HK-2 (cell line): ENCODE data around the gene MACROD1.

Experiments
- DNase-seq: peaks from one replicate; pipeline ENCODE4 v3.0.0-alpha.2; 2018; ENCODE audit not compliant: unreplicated experiment

The MACROD1 gene

GRCh38 chr11:64131683-64132190 lies 34.2 kb downstream of the MACROD1 start:
- DNase-seq = no peak

GRCh38 chr11:64130618-64131017 lies 35.3 kb downstream of the MACROD1 start:
- no peak for DNase-seq

GRCh38 chr11:64129403-64129802 lies 36.5 kb downstream of the MACROD1 start:
- no peak for DNase-seq

GRCh38 chr11:64128255-64129006 lies 37.5 kb downstream of the MACROD1 start:
- no peak for DNase-seq

- DNase-seq = no peak
Measured at GRCh38 chr11:64127267-64128072, 38.4 kb downstream of the MACROD1 start.

- no peak for DNase-seq
Measured at GRCh38 chr11:64126796-64127195, 39.1 kb downstream of the MACROD1 start.

GRCh38 chr11:64126371-64126770 lies 39.5 kb downstream of the MACROD1 start:
- no peak for DNase-seq

GRCh38 chr11:64125676-64126075 lies 40.2 kb downstream of the MACROD1 start:
- DNase-seq = no peak

- no peak for DNase-seq
Measured at GRCh38 chr11:64124147-64124546, 41.8 kb downstream of the MACROD1 start.

GRCh38 chr11:64123679-64124078 lies 42.2 kb downstream of the MACROD1 start:
- DNase-seq = no peak

GRCh38 chr11:64122411-64123410 lies 43.2 kb downstream of the MACROD1 start:
- DNase-seq = no peak

GRCh38 chr11:64121663-64122410 lies 44.1 kb downstream of the MACROD1 start:
- DNase-seq = peak; percentile 58

GRCh38 chr11:64120951-64121569 lies 44.9 kb downstream of the MACROD1 start:
- peak; percentile 60 for DNase-seq

- DNase-seq = no peak
Measured at GRCh38 chr11:64119700-64120099, 46.2 kb downstream of the MACROD1 start.

GRCh38 chr11:64118876-64119665 lies 46.8 kb downstream of the MACROD1 start:
- DNase-seq = no peak

- no peak for DNase-seq
Measured at GRCh38 chr11:64117763-64118459, 48.0 kb downstream of the MACROD1 start.

- no peak for DNase-seq
Measured at GRCh38 chr11:64115531-64116522, 50.1 kb downstream of the MACROD1 start.

GRCh38 chr11:64114231-64114630 lies 51.7 kb downstream of the MACROD1 start:
- no peak for DNase-seq
